Activated T-cell treated with anti-CD3 and anti-CD28 coated beads, Interleukin-2, amount 50 U/mL, for 72 hours (primary cell): Measurements from ENCODE around the gene INHBE. TPM values are rescaled to one million over a fixed set of nuclear protein-coding genes. Genes with fewer than 3 reads are reported as not detected.
"Not testable (repeated sequence)": the region's sequence is repeated elsewhere in the genome, so short reads cannot be mapped to it uniquely, and the experiment has no call there.

Source experiments
- ATAC-seq, 2 donors: fragments of 150-1000 bp; cut with Tn5 transposase; replicated peaks in 1 of 2; 2 replicates each; pipeline ENCODE4 v1.10.0; 2021; ENCODE audit warnings: moderate library complexity in 2 of 2, mild to moderate bottlenecking in 1 of 2
- DNase-seq, 2 donors: peaks; one replicate each; pipeline ENCODE4 v3.0.0; 2021 to 2022; ENCODE audit warnings: mixed read lengths in 1 of 2
- H3K27ac Mint-ChIP-seq: one replicate; pipeline ENCODE4 v1.8.0; 2022; ENCODE audit warnings: mild to moderate bottlenecking, moderate library complexity, mixed read lengths
- H3K27me3 Mint-ChIP-seq: one replicate; pipeline ENCODE4 v1.8.0; 2022; ENCODE audit warnings: low read depth, mixed read lengths
- H3K36me3 Mint-ChIP-seq, 2 donors: one replicate each; pipeline ENCODE4 v1.8.0; 2022; ENCODE audit warnings: mixed read lengths in 2 of 2, mild to moderate bottlenecking in 1 of 2; ENCODE audit not compliant: insufficient read depth in 2 of 2
- H3K4me1 Mint-ChIP-seq: one replicate; pipeline ENCODE4 v1.8.0; 2022; ENCODE audit warnings: low read depth, mixed read lengths
- H3K4me3 Mint-ChIP-seq, 2 donors: one replicate each; pipeline ENCODE4 v1.8.0; 2022; ENCODE audit warnings: mild to moderate bottlenecking in 2 of 2, mixed read lengths in 2 of 2, moderate library complexity in 2 of 2
- H3K9me3 Mint-ChIP-seq, 2 donors: one replicate each; pipeline ENCODE4 v1.8.0; 2022; ENCODE audit warnings: mixed read lengths in 2 of 2
- total RNA-seq, 2 donors: library from RNA; stranded (reverse); gene quantifications; one replicate each; pipeline ENCODE4 v1.2.3, GENCODE V29; 2022

The INHBE gene
- total RNA-seq, 2 donors from 2014 or later, result 3.8 to 4.8 TPM

GRCh38 chr12:57430112-57430930 is 24.8 kb upstream of the INHBE start:
- H3K4me3 Mint-ChIP-seq, result peak overlapping the region; percentile 94 to 97
- peaks cover 0 to 2% of the 10 kb centered on the region in 2 donors for H3K36me3 Mint-ChIP-seq
- H3K4me1 Mint-ChIP-seq, result peaks cover 39% of the 10 kb centered on the region

GRCh38 chr12:57430931-57431566 is 24.1 kb upstream of the INHBE start, which contains the start of gene R3HDM2:
Gene R3HDM2, minus strand, starts transcription at chr12:57431043. Its CDS starts 120,615 bp downstream, at chr12:57310428.
- Mint-ChIP-seq H3K9me3 (no peaks in the 10 kb centered on the region), H3K27me3 (no peaks in the 10 kb centered on the region), H3K36me3 (no peaks in the 10 kb centered on the region), H3K4me1 (peaks cover 43% of the 10 kb centered on the region), H3K27ac (peak within 1 kb of the TSS; percentile 99), H3K4me3 (peak within 1 kb of the TSS; percentile 94 to 97)
- DNase-seq (peak; percentile 96 to 97), ATAC-seq (peak; percentile 97)

More at GRCh38 chr12:57430112-57430930, 24.8 kb upstream of the INHBE start:
- peak; percentile 72 to 74 for DNase-seq
- ATAC-seq, result peak; percentile 74 to 80
- peak overlapping the region; percentile 99 for H3K27ac Mint-ChIP-seq
- no peaks in the 10 kb centered on the region for H3K27me3 Mint-ChIP-seq
- no peaks in the 10 kb centered on the region for H3K9me3 Mint-ChIP-seq

GRCh38 chr12:57431654-57432188 is 23.4 kb upstream of the INHBE start:
- peak overlapping the region; percentile 94 to 97 for H3K4me3 Mint-ChIP-seq
- H3K4me1 Mint-ChIP-seq, result peaks cover 43% of the 10 kb centered on the region
- ATAC-seq, result no peak
- DNase-seq, result no peak
- H3K27me3 Mint-ChIP-seq, result no peaks in the 10 kb centered on the region
- H3K36me3 Mint-ChIP-seq, result no peaks in the 10 kb centered on the region
- H3K9me3 Mint-ChIP-seq, result no peaks in the 10 kb centered on the region
- peak overlapping the region; percentile 99 for H3K27ac Mint-ChIP-seq

- no peaks in the 10 kb centered on the region for H3K9me3 Mint-ChIP-seq
- no peak overlapping the region for H3K27ac Mint-ChIP-seq
- H3K36me3 Mint-ChIP-seq, result no peaks in the 10 kb centered on the region
- H3K27me3 Mint-ChIP-seq, result no peaks in the 10 kb centered on the region
- no peak overlapping the region for H3K4me3 Mint-ChIP-seq
- DNase-seq, result no peak
- peaks cover 34% of the 10 kb centered on the region for H3K4me1 Mint-ChIP-seq
- no peak for ATAC-seq
Observed at GRCh38 chr12:57433370-57433769, 21.7 kb upstream of the INHBE start.

DNA sequence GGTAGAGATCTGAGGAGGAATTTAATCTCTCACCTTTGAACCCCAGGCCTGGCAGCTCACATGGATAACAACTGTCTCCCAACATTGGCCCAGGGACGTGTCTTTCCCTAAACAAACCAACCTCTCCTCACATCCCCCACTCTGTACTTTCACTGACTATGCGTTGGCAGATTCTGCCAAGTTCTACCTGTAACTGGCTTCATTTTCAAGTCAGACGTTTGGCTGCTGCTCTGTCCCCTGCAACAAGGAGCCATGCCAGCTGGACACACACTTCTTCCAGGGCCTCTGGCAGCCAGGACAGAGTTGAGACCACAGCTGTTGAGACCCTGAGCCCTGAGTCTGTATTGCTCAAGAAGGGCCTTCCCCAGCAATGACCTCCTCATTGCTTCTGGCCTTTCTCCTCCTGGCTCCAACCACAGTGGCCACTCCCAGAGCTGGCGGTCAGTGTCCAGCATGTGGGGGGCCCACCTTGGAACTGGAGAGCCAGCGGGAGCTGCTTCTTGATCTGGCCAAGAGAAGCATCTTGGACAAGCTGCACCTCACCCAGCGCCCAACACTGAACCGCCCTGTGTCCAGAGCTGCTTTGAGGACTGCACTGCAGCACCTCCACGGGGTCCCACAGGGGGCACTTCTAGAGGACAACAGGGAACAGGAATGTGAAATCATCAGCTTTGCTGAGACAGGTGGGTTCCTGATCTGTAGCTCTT is 20.4 kb upstream of the INHBE start, which contains the start of gene INHBC:
TSS of gene INHBC (plus strand) at position 268 of the 707 bp plus-strand sequence. CDS start at position 371, 103 bp downstream.
- Mint-ChIP-seq H3K36me3 (no peaks in the 10 kb centered on the region), H3K27ac (peak within 1 kb of the TSS; percentile 61), H3K27me3 (no peaks in the 10 kb centered on the region), H3K4me1 (peaks cover 27% of the 10 kb centered on the region), H3K4me3 (peak within 1 kb of the TSS; percentile 52 to 70), H3K9me3 (no peaks in the 10 kb centered on the region)
- ATAC-seq (no peak), DNase-seq (no peak)

GRCh38 chr12:57435293-57435692 is 19.8 kb upstream of the INHBE start:
- Mint-ChIP-seq H3K27ac (peak overlapping the region; percentile 61), H3K27me3 (no peaks in the 10 kb centered on the region), H3K4me1 (peaks cover 22% of the 10 kb centered on the region), H3K9me3 (no peaks in the 10 kb centered on the region), H3K4me3 (peak overlapping the region; percentile 52 to 70), H3K36me3 (no peaks in the 10 kb centered on the region)
- no peak for DNase-seq
- peak in 1 of 2 donors; percentile 14 for ATAC-seq

DNA sequence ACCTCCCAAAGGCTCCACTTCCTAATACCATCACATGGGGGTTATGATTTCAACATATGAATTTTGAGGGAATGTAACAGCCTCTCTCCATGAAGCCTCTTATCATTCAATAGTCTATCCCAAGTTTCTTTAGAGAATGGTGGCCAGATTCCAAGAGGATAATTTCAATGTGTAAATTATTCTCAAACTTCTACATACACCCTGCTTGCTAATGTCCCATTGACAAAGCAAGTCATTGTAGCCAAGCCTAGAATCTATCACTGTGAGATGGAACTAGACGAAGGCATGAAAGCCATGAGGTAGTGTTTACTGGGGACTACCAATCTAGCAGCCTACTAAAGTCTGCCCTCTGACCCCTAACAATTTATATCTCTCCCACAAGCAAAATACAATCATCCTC is 16.7 kb upstream of the INHBE start:
- Mint-ChIP-seq H3K4me1 (peaks cover 7% of the 10 kb centered on the region), H3K9me3 (peaks cover 2 to 5% of the 10 kb centered on the region in 2 donors), H3K36me3 (peaks cover 2 to 9% of the 10 kb centered on the region in 2 donors), H3K4me3 (no peak overlapping the region), H3K27ac (no peak overlapping the region), H3K27me3 (peaks cover 7% of the 10 kb centered on the region)
- DNase-seq (no peak), ATAC-seq (no peak)

DNA sequence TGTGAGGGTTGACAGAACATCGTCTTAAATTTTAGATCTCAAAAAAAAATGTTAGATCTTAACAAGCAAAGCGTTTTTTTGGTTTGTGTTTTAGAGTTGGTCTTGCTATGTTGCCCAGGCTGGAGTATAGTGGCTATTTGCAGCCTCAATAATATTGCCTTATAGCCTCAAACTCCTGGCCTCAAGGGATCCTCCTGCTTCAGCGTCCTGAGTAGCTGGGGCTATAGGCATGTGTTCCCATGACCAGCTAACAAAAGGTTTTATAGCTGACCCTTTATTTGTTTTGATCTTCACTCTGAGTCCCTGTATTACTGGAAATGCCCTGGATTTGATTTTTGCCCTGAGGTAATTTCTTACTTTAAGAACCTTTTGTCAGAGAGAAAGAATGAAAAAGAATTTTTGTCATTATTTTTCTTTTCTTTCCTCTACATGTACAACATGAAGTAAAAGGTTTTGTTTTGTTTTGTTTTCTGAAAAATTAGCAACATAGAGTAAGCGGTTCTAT is 15.3 kb upstream of the INHBE start:
- H3K27ac Mint-ChIP-seq, result no peak overlapping the region
- no peak for DNase-seq
- peaks cover 7% of the 10 kb centered on the region for H3K27me3 Mint-ChIP-seq
- peaks cover 2 to 5% of the 10 kb centered on the region in 2 donors for H3K9me3 Mint-ChIP-seq
- peaks cover 7% of the 10 kb centered on the region for H3K4me1 Mint-ChIP-seq
- no peak for ATAC-seq
- H3K36me3 Mint-ChIP-seq, result peaks cover 2 to 9% of the 10 kb centered on the region in 2 donors
- H3K4me3 Mint-ChIP-seq, result no peak overlapping the region

DNA sequence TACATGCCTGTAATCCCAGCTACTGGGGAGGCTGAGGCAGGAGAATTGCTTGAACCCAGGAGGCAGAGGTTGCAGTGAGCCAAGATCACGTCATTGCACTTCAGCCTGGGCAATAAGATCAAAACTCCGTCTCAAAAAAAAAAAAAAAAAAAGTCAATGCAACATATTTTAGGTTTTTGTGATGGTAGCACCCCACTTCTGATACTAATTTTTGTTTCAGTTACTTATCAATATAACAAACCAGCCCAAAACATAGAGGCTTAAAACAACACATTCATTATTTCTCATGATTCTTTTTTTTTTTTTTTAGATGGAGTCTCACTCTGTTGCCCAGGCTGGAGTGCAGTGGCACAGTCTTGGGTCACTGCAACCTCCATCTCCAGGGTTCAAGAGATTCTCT is 13.7 kb upstream of the INHBE start:
- not testable (repeated sequence) for ATAC-seq, DNase-seq, H3K4me1 Mint-ChIP-seq, H3K27me3 Mint-ChIP-seq, H3K4me3 Mint-ChIP-seq, H3K9me3 Mint-ChIP-seq, H3K36me3 Mint-ChIP-seq, H3K27ac Mint-ChIP-seq

- no peak overlapping the region for H3K4me3 Mint-ChIP-seq
- no peak for DNase-seq
- peaks cover 2 to 5% of the 10 kb centered on the region in 2 donors for H3K9me3 Mint-ChIP-seq
- H3K27me3 Mint-ChIP-seq, result peaks cover 7% of the 10 kb centered on the region
- peaks cover 2 to 9% of the 10 kb centered on the region in 2 donors for H3K36me3 Mint-ChIP-seq
- H3K4me1 Mint-ChIP-seq, result no peaks in the 10 kb centered on the region
- no peak for ATAC-seq
- no peak overlapping the region for H3K27ac Mint-ChIP-seq
Observed at GRCh38 chr12:57441846-57442427, 13.2 kb upstream of the INHBE start.

GRCh38 chr12:57444337-57444736 is 10.8 kb upstream of the INHBE start:
- H3K27ac Mint-ChIP-seq, H3K36me3 Mint-ChIP-seq, H3K4me1 Mint-ChIP-seq, DNase-seq, ATAC-seq, H3K4me3 Mint-ChIP-seq, H3K9me3 Mint-ChIP-seq, H3K27me3 Mint-ChIP-seq: not testable (repeated sequence)

GRCh38 chr12:57444744-57445143 is 10.4 kb upstream of the INHBE start:
- Mint-ChIP-seq H3K36me3 (peaks cover 2 to 9% of the 10 kb centered on the region in 2 donors), H3K27ac (no peak overlapping the region), H3K4me1 (no peaks in the 10 kb centered on the region), H3K27me3 (peaks cover 7% of the 10 kb centered on the region), H3K4me3 (no peak overlapping the region), H3K9me3 (peaks cover 2 to 5% of the 10 kb centered on the region in 2 donors)
- ATAC-seq, result no peak
- no peak for DNase-seq
